Measurements from ENCODE around the gene CNTRL. TPM values are rescaled to one million over a fixed set of nuclear protein-coding genes. Genes with fewer than 3 reads are reported as not detected.
"Not testable (repeated sequence)": the region's sequence is repeated elsewhere in the genome, so short reads cannot be mapped to it uniquely, and the experiment has no call there.

The CNTRL gene
- total RNA-seq, 4 donors from 2014 or later = 9.9 to 23.0 (median 15.4) TPM

DNA sequence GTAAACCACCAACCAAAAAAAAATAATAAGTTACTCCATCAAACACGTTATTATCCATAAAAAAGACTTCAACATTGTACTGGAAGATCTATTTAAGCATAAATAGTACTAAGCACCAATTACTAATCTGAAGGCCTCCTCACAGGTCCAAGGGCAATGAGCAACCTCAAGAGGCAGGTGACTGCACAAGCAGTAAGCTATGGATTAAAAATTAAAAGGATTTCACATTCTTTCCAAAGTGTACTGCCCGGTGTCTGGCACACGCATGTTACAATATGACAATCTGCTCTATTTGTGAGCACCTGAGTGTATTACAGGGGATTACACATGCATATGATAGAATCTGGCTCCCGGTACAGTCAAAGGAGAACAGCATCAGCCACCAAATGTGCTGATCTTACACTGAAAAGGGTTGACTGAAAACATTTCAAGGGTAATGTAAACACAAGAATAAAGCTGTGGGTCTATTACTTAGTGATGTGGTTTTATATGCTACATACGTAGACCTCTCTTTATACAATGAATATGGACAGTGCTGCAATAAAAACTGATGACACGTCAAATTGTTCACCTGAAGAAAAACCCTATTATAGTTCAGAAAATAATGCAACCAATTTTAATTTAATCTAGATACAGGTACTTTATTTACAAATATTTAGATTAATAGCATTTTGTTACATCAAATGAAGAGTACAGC, 104.1 kb downstream of the CNTRL start:
- WGBS, 2 donors = 93 to 96% methylated on average over 6 of the region's 6 CpGs
- DNase-seq = no peak
- H3K4me1 ChIP-seq = peaks cover 10 to 13% of the 10 kb centered on the region in 2 donors
- TF ChIP-seq, protein P1, sequence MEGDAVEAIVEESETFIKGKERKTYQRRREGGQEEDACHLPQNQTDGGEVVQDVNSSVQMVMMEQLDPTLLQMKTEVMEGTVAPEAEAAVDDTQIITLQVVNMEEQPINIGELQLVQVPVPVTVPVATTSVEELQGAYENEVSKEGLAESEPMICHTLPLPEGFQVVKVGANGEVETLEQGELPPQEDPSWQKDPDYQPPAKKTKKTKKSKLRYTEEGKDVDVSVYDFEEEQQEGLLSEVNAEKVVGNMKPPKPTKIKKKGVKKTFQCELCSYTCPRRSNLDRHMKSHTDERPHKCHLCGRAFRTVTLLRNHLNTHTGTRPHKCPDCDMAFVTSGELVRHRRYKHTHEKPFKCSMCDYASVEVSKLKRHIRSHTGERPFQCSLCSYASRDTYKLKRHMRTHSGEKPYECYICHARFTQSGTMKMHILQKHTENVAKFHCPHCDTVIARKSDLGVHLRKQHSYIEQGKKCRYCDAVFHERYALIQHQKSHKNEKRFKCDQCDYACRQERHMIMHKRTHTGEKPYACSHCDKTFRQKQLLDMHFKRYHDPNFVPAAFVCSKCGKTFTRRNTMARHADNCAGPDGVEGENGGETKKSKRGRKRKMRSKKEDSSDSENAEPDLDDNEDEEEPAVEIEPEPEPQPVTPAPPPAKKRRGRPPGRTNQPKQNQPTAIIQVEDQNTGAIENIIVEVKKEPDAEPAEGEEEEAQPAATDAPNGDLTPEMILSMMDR (IDR thresholded peaks at IDR 0.05) = no peak
- TF ChIP-seq POLR2A (IDR thresholded peaks at IDR 0.05) = no peak
- H3K9me3 ChIP-seq = no peaks in the 10 kb centered on the region
- H3K27me3 ChIP-seq = no peaks in the 10 kb centered on the region
- H3K36me3 ChIP-seq = peaks cover 6 to 8% of the 10 kb centered on the region in 2 donors
- H3K27ac ChIP-seq = no peak overlapping the region
- H3K4me3 ChIP-seq (replicated peaks in 1 of 3) = no peak overlapping the region
- intact Hi-C loops (cut with DNase I) = no loop called here

DNA sequence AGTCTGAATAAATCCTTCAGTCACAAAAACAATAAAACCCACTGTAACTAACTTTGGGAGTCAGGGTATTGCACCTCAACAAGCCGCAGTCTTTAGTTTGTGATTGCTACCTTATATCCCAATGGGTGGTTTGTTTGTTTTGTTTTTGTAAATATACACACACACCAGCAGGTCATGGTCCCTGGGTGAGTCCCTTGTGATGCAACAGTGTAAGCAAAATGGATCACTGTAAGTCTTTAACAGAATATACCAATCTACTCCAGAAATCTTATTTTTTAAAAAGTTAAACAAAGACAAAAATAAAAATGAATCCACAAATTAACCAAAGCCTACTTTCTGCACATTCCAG, 104.6 kb downstream of the CNTRL start:
- H3K27me3 ChIP-seq; H3K27ac ChIP-seq; H3K9me3 ChIP-seq; DNase-seq; intact Hi-C loops (cut with DNase I); H3K4me3 ChIP-seq (replicated peaks in 1 of 3); H3K36me3 ChIP-seq: not testable (repeated sequence)
- H3K4me1 ChIP-seq = peaks cover 10 to 13% of the 10 kb centered on the region in 2 donors
- WGBS, 2 donors = 79 to 88% methylated on average over 1 of the region's 1 CpG

DNA sequence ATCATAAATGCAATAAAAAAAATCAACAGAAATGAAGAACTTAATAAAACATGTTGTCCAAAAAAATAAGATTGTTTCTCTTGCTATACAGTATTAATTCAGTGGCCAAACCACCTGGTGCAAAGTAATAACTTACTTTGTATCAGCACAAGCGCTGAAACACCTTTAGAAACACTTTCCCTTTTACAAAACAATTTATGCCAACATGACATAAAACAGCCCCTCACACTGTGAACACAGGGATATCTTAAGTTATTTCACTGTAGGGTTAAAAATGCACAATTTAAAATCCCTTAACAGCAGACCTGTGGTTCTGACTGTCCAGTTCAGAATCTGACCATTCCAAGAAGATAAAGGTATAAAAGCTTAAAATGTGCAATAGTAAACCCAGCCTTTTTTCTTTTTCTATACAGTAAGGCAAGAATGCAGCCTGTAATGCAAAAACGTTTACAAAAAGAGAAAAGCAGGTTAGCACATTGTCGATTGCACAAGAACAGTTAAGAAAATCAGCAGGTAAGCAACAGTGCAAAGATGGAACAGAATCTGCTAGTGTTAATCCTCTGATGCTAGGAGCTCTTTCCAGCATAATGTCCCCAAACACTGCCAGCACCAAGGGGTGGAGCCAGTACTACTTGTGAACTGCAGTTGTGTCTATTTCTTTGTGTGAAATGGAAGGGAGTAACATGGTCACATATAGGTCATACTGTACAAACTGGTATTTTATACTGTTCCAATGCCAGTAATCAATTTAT, 105.4 kb downstream of the CNTRL start:
- WGBS, 2 donors = 83 to 84% methylated on average over 3 of the region's 3 CpGs
- DNase-seq = no peak
- intact Hi-C loops (cut with DNase I) = no loop called here
- H3K27ac ChIP-seq = no peak overlapping the region
- H3K27me3 ChIP-seq = no peaks in the 10 kb centered on the region
- TF ChIP-seq, protein P1 (IDR thresholded peaks at IDR 0.05) = no peak
- no peak for TF ChIP-seq POLR2A (IDR thresholded peaks at IDR 0.05)
- no peaks in the 10 kb centered on the region for H3K9me3 ChIP-seq
- H3K4me3 ChIP-seq (replicated peaks in 1 of 3) = no peak overlapping the region
- H3K4me1 ChIP-seq = peaks cover 10 to 13% of the 10 kb centered on the region in 2 donors
- H3K36me3 ChIP-seq = peaks cover 6 to 8% of the 10 kb centered on the region in 2 donors

DNA sequence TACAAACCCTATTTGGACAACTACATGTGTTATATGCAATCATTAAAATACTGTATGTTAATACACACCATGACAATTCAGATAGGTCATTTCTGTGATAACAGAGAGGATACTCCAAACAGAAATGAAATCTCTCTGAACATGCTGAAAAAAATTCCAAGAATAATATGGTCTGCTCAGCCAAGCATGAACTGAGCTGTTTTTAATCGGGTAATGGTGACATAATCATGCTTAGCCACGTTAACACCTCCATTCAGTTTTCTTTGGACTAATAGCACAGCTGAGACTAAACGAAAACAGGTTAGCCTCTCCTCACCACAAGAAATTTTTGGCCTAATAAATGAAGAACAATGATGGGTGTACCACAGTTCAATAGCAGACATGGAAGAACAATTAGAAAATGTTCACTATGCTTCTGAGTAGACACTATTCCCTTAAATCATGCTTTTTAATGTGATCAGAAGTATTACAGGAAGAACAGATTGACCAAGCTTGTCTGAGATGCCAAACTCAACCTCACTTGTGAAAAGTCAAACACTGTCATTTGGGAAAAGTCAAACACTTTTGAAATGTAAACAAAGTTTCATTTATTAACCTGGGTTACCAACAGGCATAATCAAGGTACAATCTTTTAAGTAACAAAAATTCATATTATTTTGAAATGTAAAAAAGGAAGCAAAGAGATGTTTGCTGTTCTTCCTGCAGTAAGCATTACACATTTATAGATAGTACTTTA, 107.5 kb downstream of the CNTRL start:
- TF ChIP-seq, protein P1 (IDR thresholded peaks at IDR 0.05) = no peak
- TF ChIP-seq POLR2A (IDR thresholded peaks at IDR 0.05) = no peak
- peaks cover 13 to 19% of the 10 kb centered on the region in 2 donors for H3K4me1 ChIP-seq
- no peak overlapping the region for H3K4me3 ChIP-seq (replicated peaks in 1 of 3)
- WGBS, 2 donors = 83 to 86% methylated on average over 3 of the region's 3 CpGs
- no peaks in the 10 kb centered on the region for H3K27me3 ChIP-seq
- H3K36me3 ChIP-seq = peaks cover 6 to 8% of the 10 kb centered on the region in 2 donors
- no peak for DNase-seq
- no peak overlapping the region for H3K27ac ChIP-seq
- intact Hi-C loops (cut with DNase I) = no loop called here
- H3K9me3 ChIP-seq = no peaks in the 10 kb centered on the region

DNA sequence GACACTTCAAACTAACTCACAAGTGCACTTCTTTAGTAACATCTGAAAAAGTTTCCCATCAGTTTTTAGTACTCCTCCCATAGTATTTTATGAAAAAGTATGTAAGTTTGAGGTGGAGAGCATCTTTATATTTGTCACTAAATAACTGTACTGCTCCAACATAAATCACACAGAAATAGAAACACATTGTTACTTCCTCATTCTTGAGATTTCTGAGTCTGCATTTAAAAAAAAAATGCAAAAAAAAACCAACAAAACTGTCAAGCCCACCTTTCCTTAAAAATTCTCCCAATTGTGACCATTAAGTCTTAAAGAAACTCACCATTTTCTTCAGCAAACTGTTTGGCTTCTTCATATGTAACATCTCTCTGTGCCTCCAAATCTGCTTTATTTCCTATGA, 108.2 kb downstream of the CNTRL start:
- H3K4me1 ChIP-seq = peaks cover 14 to 19% of the 10 kb centered on the region in 2 donors
- H3K27ac ChIP-seq = no peak overlapping the region
- peaks cover 6 to 8% of the 10 kb centered on the region in 2 donors for H3K36me3 ChIP-seq
- no peaks in the 10 kb centered on the region for H3K27me3 ChIP-seq
- no peak for TF ChIP-seq POLR2A (IDR thresholded peaks at IDR 0.05)
- TF ChIP-seq, protein P1 (IDR thresholded peaks at IDR 0.05) = no peak
- intact Hi-C loops (cut with DNase I) = no loop called here
- H3K4me3 ChIP-seq (replicated peaks in 1 of 3) = no peak overlapping the region
- no peak for DNase-seq
- H3K9me3 ChIP-seq = no peaks in the 10 kb centered on the region

Measured in thyroid gland (tissue), 4 donors.